ENCODE results near the gene RPL41. TPM values are rescaled to one million over a fixed set of nuclear protein-coding genes. Genes with fewer than 3 reads are reported as not detected.

The RPL41 gene
- total RNA-seq, 1 experiment from 2014 or later = 3,475 TPM

DNA sequence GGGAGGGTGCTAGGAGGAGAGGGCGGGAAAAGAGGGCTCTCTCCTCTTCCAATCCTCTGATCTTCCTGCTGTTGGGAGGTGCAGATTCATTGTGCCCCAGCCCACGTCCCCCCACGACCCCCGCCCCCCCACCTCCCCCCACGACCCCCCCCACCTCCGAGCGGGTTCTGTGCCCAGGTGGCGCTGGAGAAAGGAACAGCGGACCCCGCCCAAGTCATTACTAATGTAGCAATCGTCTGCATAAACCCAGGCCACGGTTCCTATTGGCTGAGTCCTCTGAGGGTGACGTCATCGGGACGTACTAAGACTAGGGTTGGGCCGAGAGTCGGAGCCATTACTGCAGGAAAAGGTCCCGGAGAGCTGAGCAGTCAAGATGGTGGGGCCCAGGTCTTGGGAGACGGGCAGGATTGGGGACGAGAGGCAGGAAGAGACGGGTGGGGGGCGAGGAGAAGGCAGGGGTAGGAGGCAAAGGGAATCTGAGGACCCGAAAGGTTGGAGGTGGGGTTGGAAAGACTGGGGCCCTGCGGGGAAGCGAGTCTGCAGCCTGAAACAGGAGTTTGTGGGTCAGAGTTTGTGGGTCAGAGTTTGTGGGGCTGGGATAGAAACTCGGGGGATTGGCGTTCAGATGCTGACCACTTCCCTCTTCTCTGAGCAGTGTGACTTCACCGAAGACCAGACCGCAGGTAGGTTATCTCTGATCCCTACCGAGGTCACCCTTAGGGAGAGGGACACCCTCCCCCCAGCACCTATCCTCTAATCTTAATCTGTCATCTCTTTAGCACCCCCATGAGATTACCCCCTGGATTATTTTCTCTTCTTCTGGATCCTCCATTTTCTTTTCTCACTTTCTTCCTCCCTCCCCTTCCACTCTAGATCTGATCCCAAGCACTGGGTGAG, 41.8 kb downstream of the RPL41 start, which contains the start of gene MYL6:
TSS of gene MYL6 (plus strand) at position 331 of the 897 bp plus-strand sequence. CDS start at position 374, 43 bp downstream.
- H3K36me3 ChIP-seq (ENCODE audit: insufficient read depth, low read length, poor library complexity, severe bottlenecking) = peaks cover 37% of the 10 kb centered on the region
- TF ChIP-seq CTCF (conservative IDR thresholded peaks at IDR 0.05; ENCODE audit: low read depth, low read length) = no peak
- TF ChIP-seq EZH2 (IDR thresholded peaks at IDR 0.05; ENCODE audit: borderline replicate concordance, low read depth, low read length, poor library complexity, severe bottlenecking) = no peak
- ChIA-PET CTCF (interaction anchor here (0.6 to 1.1 kb wide), 2 partner anchors 31 to 163 kb away, joined by 3 to 6 read pairs; partner anchors contain the start of gene SMARCC2), POLR2A (ENCODE audit: low non-redundant PET) (no interaction called here)
- H3K27me3 ChIP-seq (replicated peaks; ENCODE audit: insufficient read depth, low read depth, low read length, poor library complexity) = no peaks in the 10 kb centered on the region
- no peaks in the 10 kb centered on the region for H3K9me3 ChIP-seq (ENCODE audit: low read depth, low read length, poor library complexity, severe bottlenecking)
- H3K4me3 ChIP-seq (ENCODE audit: low read depth, low read length, poor library complexity, severe bottlenecking) = peak within 1 kb of the TSS; percentile 78
- H3K27ac ChIP-seq (ENCODE audit: low read depth, low read length, poor library complexity, severe bottlenecking) = peak within 1 kb of the TSS; percentile 95
- BruUV-seq (replicated peaks) = no TSS peak
- DNase-seq (ENCODE audit: low spot score) = peak; percentile 99
- peaks cover 35% of the 10 kb centered on the region for H3K4me1 ChIP-seq (ENCODE audit: insufficient read depth, low read length, poor library complexity, severe bottlenecking)
- intact Hi-C loops (cut with micrococcal nuclease; ENCODE audit: unreplicated experiment) = no loop called here

- peak; percentile 53 for DNase-seq (ENCODE audit: low spot score)
- Histone ChIP-seq H3K36me3 (ENCODE audit: insufficient read depth, low read length, poor library complexity, severe bottlenecking) (peaks cover 44% of the 10 kb centered on the region), H3K9me3 (ENCODE audit: low read depth, low read length, poor library complexity, severe bottlenecking) (no peaks in the 10 kb centered on the region), H3K27ac (ENCODE audit: low read depth, low read length, poor library complexity, severe bottlenecking) (peak overlapping the region; percentile 95), H3K4me3 (ENCODE audit: low read depth, low read length, poor library complexity, severe bottlenecking) (peak overlapping the region; percentile 78), H3K4me1 (ENCODE audit: insufficient read depth, low read length, poor library complexity, severe bottlenecking) (peaks cover 30% of the 10 kb centered on the region), H3K27me3 (replicated peaks; ENCODE audit: insufficient read depth, low read depth, low read length, poor library complexity) (no peaks in the 10 kb centered on the region)
- ChIA-PET CTCF (interaction anchor here (1.1 kb wide), 1 partner anchor 30 kb away, joined by 3 read pairs; the partner anchor contains the start of gene SMARCC2), POLR2A (ENCODE audit: low non-redundant PET) (no interaction called here)
- TSS peak; percentile 64 for BruUV-seq (replicated peaks)
- intact Hi-C loops (cut with micrococcal nuclease; ENCODE audit: unreplicated experiment) = no loop called here
- TF ChIP-seq CTCF (conservative IDR thresholded peaks at IDR 0.05; ENCODE audit: low read depth, low read length) = no peak
Measured at GRCh38 chr12:56158926-56159461, 42.6 kb downstream of the RPL41 start.

DNA sequence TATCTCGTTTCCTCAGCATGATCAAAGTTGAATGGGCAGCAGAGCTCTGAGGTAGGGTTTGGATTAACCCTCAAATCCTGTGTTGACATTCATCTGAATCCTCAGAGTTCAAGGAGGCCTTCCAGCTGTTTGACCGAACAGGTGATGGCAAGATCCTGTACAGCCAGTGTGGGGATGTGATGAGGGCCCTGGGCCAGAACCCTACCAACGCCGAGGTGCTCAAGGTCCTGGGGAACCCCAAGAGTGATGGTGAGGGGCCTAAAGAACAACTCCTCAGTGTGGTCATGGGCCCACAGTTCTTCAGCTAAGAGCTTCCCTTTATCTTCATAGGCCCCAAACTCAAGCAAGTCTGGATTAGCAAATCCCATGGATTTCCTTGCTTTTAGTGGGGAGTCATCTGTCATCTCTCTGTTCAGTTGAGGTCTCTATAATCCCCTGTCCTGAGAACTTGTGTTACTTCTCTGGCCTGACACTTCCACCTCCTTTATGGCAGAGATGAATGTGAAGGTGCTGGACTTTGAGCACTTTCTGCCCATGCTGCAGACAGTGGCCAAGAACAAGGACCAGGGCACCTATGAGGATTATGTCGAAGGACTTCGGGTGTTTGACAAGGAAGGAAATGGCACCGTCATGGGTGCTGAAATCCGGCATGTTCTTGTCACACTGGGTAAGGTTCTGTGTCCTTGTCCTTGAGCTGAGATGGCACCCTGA, 43.2 kb downstream of the RPL41 start:
- TF ChIP-seq CTCF (conservative IDR thresholded peaks at IDR 0.05; ENCODE audit: low read depth, low read length) = no peak
- TF ChIP-seq EZH2 (IDR thresholded peaks at IDR 0.05; ENCODE audit: borderline replicate concordance, low read depth, low read length, poor library complexity, severe bottlenecking) = no peak
- Histone ChIP-seq H3K27ac (ENCODE audit: low read depth, low read length, poor library complexity, severe bottlenecking) (peak overlapping the region; percentile 95), H3K4me3 (ENCODE audit: low read depth, low read length, poor library complexity, severe bottlenecking) (peak overlapping the region; percentile 78), H3K36me3 (ENCODE audit: insufficient read depth, low read length, poor library complexity, severe bottlenecking) (peaks cover 50% of the 10 kb centered on the region), H3K9me3 (ENCODE audit: low read depth, low read length, poor library complexity, severe bottlenecking) (no peaks in the 10 kb centered on the region), H3K27me3 (replicated peaks; ENCODE audit: insufficient read depth, low read depth, low read length, poor library complexity) (no peaks in the 10 kb centered on the region), H3K4me1 (ENCODE audit: insufficient read depth, low read length, poor library complexity, severe bottlenecking) (peaks cover 29% of the 10 kb centered on the region)
- no TSS peak for BruUV-seq (replicated peaks)
- CTCF ChIA-PET = interaction anchor here (1.1 kb wide), 1 partner anchor 30 kb away, joined by 3 read pairs; the partner anchor contains the start of gene SMARCC2
- intact Hi-C loops (cut with micrococcal nuclease; ENCODE audit: unreplicated experiment) = no loop called here
- POLR2A ChIA-PET (ENCODE audit: low non-redundant PET) = no interaction called here
- DNase-seq (ENCODE audit: low spot score) = no peak
